Measurements from ENCODE around the gene ATP5ME. TPM values are rescaled to one million over a fixed set of nuclear protein-coding genes. Genes with fewer than 3 reads are reported as not detected.

Gene ATP5ME
- total RNA-seq, 1 donor from 2014 or later, result 69.9 TPM

DNA sequence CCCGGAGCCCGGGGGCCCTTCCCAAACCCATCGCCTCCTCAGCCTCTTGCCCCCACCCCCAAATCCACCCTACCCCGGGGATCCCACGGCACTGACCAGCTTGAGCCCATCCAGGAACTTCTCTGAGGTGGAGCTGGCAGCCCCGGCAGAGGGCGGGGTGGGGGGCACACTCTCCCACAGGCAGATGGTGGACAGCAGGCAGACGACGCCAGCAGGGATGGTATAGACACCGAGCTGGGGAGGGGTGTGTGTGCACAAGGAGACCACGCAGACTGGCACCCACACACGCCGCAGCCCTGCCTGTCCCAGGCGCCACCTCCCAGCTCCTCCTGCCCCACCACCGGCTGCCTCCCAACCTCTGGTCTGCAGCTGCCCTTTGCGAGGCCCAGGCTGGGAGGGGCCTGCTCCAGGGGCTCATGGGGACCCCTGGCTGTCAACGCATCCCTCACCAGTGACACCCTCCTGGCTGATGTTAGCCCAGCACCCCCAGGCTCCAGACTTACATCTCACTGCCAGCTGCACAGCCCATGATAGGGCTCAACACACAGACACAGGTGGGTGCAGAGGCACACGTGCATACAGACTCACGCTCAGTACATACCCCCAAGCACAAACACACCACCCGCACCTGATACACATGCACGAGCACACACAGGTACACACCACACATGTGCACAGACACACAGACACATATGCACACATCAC is 10.7 kb upstream of the ATP5ME start:
- DNase-seq (ENCODE audit: low read depth), result no peak

DNA sequence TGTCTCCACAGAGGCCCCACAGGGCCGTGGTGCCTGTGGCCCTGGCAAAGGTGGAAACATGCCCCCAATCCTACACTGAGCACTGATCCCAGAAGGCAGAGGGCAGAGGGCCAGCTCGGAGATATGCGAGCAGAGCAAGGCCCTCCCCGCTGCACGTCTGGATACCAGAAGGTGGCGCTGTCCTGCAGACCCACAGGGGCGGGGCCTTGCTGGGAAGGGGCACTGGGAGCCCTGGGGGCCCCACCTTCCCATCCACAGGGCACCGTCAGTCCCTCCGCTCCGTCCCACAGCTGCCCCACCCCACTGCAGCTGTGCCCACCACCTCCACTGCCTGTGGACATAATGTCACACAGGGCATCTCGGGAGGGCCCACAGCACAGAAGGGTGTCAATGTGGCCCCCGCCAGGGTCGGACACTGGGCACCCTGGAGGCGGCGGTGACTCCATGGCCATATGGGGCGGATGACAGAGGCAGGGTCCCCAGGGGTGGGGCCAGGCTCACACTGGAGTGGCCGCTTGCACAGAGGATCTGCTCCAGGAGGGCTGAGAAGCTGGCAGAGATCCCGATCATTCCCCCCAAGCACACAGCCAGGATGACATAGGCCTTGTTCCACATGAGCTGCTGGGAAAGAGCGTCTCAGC is 10.0 kb upstream of the ATP5ME start:
- peak; percentile 86 for DNase-seq (ENCODE audit: low read depth)

DNA sequence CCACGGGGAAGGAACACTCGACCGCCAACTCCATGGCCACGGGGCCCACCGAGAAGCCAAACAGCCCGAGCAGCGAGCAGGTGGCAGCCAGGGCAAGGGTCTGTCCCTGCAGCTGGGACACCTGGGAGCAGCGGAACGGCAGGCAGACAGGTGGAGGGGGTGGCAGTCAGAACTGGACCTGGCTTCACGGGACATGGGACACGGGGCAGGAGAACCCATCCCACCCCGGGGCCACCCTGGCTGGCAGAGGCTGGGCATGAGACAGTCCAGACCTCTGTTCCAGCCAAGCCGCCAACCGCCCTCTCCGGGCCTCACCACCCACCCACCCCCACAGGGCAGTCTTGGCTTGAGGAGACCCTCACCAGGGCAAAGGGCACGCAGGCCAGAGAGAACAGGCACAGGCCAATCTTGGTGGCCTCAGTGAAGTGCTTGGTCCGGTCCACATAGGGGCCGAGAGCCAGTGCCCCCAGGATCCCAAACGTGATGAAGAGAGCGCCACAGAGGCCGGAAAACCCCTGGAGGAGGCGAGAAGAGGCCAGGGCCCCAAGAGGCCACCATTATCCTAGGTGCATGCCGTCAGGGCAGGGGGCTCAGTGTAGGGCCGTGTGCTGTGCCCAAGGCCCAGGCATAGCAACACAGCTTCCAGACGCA is 9.3 kb upstream of the ATP5ME start:
- no peak for DNase-seq (ENCODE audit: low read depth)

DNA sequence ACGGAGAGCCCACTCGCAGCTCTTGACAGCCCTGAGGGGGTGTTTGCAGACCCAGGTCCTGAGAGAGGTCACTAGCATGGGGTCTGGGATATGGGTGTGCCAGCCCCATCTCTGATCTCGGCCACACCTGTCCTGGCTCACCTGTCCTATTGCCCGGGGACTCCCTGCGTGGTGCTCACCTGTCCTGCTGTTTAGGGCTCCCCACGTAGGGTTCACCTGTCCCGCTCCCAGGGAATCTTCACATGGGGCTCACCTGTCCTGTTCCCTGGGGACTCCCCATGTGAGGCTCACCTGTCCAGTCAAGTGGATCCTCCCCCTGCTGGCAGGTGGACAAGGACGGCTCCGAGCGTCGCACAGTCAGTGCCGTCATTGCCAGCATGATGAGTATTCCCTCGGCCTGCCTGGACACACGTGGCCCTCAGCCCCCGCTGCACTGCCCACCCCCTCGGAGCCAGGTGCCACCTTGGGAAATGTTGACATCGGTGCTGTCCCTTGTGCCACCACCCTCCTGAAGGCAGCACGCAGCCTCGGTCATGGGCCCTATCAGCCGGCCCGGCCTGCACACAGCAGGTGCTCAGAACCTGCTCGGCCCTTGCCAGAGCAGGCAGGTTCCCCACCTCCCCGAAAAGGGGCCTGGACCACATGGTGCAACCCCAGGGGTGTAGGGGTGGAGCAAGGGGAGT is 8.6 kb upstream of the ATP5ME start:
- no peak for DNase-seq (ENCODE audit: low read depth)

DNA sequence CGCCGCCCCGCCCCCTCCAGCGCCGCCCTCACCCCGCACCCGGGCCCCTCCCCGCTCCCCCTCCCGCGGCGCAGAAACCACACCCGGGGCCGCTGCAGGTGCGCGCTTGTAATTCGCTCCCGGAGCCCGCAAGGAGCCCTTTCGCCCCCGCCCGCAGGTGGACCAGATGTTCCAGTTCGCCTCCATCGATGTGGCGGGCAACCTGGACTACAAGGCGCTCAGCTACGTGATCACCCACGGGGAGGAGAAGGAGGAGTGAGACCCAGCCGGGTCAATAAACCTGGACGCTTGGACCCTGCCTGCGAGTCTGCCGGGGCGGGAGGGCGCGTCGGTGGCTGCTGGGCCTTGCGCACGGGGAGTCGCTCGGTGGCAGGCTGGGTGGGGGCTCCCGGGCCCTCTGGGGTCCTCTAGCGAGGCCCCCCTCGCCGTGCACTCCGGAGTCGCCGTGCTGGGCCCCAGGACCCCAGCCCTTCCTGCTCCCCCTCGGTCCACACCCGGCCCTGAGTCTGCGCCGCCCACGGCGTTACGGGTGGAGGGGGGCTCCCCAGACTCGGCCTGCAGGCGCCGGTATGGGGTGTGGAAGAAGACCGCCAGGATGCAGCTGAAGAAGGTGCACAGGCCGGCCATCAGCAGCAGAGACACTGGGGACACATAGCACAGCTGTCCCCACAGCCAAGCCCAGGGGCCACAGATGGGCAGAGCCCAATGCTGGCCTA is 7.8 kb upstream of the ATP5ME start:
- no peak for DNase-seq (ENCODE audit: low read depth)

DNA sequence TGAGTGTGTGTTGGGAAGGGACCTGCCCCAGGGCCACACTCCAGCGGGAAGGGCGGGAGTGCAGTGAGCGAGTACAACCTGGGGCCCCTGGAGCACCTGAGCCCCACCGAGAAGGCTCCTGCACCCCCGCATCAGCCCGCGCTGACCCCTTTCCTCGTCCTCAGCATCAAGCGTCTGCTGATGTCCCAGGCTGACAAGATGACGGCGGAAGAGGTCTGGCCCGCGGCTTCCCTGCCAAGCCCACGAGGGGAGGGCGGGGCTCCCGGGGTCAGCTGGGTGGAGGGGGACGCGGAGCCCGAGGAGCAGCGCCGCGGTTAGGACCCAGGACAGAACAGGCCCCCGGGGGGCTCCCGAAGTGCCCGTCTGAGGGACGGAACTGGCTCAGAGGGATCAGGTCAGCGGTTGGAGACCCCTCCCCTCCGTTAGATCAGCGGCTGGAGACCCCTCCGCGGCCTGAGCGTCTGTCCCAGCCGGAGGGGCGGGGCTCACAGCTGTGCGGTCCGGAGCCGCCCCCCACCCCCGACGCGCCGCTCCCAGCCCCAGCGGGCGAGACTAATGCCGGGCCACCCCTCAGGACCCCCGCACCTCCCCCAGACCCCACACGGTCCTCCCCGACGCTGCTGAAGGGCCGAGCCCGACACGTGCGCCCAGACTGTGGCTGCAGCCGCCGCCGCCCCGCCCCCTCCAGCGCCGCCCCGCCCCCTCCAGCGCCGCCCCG is 7.0 kb upstream of the ATP5ME start:
- peak; percentile 74 for DNase-seq (ENCODE audit: low read depth)

DNA sequence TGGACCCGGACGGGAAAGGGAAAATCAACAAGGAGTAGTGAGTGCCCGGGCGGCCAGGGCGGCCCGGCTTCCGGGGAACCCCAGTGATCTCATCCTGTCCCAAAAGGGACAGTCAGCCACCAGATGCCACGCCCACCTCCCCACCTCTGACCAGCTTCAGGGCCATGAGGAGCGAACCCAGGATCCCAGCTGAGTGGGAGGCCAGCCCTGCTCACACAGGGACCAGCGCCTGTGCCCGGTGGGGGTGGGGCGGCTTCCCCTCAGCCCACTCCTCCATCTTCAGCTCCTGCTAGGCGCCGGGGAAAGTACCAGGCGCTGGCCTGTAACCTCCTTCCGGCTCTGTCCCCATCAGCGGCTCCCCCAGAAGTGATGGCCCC is 6.5 kb upstream of the ATP5ME start:
- peak; percentile 61 for DNase-seq (ENCODE audit: low read depth)

DNA sequence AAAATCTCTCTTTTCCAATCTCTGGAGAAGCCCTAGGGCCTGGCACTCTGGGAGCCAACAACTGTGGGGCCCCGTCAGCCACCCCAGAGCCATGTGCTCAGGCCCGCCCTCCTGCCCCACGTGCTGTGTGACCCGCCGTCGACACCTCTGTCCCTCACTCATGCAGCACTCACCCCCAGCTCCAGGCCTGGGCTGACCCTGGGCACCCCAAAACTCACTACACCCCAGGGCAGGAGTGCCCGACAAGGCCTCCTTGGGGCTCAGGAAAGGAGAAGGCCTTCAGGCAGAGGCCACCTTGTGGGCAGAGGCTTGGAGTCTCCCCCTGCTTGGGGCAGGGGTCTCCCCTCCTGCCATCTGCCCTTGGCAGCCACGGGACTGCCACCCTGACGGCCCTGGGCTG is 6.0 kb upstream of the ATP5ME start:
- DNase-seq (ENCODE audit: low read depth), result no peak

DNA sequence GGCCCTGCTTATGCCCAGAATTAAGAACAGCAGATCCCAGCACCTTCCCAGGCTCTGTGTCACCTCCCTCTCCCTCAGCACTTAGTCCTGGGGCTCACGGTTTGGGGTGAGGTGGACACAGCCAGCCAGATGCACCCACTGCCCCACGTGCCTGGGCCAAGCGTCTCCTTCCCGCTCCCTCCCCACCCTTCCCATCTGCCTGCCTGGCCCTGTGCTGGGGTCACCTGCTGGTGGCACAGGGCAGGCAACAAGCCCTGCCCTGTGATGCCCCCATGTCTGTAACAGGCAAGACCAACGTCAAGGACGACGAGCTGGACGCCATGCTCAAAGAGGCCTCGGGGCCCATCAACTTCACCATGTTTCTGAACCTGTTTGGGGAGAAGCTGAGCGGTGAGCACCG is 5.6 kb upstream of the ATP5ME start:
- no peak for DNase-seq (ENCODE audit: low read depth)

DNA sequence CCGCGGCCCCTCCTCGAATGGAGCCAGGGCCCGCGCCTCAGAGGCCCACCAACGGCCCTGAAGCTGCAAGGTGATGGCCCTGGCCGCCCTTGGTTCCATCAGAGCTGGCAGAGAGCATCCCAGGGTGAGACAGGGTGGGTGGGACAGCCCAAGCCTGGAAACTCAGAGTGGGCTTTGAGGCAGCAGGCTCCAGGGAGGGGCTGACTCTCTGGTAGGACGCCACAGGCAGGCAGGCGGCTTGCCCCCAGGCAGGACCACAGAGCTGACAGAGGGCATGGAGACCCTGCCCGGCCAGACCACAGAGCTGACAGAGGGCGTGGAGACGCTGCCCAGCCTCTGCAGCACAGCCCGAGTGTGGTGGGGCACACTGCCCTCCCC is 5.0 kb upstream of the ATP5ME start:
- peak; percentile 59 for DNase-seq (ENCODE audit: low read depth)

DNA sequence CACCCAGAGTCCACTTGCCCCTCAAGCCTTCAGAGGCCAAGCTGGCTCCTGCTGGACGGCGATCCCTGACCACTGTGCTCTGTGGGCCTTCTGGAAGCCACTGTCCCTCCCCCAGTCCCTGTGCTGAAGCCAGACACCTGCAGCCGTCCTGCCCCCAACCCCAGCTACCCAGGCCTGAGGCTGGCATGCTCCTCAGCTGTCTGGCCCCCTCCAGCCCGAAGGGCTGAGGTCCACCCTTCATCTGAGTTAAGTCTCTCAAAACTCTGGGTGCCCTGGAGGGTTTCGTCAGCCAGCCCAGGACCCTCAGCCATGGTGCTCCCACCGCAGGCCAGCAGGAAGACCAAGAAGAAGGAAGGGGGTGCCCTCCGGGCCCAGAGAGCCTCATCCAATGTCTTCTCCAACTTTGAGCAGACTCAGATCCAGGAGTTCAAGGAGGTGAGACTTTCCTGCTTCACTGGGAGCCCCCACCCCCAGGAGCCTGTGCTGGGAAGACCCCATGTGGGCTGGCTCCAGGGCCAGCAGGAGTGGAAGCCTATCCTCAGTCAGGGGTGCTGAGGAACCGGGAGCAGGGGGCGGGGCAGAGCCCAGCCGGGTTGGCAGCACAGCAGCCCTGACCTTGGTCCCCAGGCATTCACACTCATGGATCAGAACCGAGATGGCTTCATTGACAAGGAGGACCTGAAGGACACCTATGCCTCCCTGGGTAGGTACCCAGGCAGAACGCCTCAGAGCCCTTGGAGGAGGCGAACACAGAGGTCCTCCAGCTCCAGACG is 4.4 kb upstream of the ATP5ME start:
- peak; percentile 75 for DNase-seq (ENCODE audit: low read depth)

DNA sequence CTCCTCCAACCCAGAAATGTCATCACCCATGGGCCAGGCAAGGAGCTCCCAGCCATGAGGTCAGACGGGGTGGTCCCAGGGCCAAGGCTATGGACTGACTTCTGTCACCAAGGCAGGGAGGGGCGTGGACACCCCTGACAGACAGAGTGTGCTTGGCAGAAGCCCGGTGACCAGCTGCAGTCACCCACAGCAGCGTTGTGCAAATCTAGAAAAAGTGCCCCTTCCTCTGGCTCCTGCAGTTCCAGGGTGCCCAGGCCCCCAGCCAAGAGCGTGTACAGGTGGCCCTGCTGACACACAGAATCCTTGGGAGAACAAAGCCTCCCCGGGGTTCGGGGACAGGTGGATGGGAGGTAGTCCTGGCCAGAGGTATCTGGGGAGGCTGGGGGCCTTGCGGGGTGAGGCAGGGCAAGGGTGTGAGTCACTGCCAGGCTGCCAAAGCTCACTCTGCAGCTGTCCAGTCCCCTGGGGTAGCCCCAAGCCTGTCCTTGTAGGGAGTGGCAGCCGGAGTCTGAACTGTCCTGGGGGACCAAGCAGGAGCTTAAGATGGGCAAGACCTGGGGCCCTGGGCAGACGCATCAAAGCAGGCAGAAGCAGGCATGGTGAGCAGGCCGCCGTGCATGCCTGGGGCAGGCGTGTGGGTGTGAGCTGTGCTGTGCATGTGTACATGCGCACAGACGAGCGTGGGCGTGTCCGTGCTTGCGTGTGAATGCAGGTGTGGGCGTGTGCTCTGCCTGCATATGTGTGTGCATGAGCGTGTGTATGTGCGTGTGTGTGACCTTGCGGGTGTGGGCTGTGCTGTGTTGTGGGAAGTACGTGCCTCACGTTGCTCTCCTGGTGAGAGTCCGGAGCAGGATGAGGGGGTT is 3.6 kb upstream of the ATP5ME start:
- peak; percentile 97 for DNase-seq (ENCODE audit: low read depth)

DNA sequence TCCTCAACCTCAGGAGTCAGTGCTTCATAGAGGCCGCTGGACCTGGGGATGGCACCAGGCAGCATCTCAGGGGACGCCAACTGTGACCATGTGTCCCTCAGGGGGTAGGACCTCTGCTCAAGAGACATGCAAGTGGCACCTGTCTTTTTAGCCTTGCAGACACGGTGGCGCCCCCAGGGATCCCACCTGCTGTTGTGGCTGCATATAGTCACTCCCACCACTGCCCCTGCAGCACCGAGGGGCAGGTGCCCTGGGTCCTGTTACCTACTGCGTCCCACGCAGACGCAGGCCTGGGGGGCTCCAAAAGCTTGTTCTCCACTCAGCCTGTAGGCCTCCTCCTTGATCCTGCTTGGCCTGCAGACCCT is 2.8 kb upstream of the ATP5ME start:
- DNase-seq (ENCODE audit: low read depth), result peak; percentile 92

DNA sequence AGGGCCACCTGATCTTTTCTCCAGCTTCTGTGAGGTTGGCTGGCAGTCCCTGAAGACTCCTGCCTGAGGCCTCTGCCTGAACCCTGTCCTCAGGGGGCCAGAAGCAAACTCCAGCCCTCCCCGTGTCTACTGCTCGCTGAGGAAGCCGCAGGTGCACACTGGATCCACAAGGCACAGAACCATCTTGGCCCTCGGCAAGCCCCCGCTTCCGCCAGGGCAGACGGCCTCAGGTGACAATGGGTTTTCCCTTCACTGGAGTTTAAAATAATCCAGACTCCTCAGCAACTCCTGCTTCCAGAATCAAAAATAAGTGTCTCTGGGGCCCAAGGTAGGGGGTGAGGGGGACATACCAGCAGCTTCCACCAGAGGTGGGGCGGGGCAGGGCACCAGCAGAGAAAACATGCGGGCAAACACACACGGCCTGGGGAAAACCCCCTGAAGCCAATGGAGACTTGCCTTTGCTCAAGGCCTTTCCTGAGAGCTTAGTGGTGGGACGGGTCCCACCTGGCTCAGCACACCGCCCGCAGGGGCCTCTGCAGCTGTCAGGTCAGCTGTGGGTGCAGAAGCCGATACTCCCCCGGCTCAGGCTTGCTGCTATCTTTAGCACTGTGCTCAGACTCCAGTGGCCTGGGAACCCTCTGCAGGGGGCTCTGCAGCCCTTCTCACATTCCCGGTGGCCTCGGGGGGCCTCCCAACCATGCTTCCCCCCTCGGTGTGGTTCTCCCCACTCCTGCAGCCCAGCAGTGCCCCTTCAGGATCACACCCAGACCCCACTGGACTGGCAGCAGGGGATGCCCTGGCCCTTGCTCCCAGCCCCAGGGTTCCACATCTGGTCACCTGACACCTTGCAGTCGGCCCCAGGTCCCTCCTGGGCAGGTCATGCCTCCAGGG is 2.1 kb upstream of the ATP5ME start:
- peak; percentile 95 for DNase-seq (ENCODE audit: low read depth)

DNA sequence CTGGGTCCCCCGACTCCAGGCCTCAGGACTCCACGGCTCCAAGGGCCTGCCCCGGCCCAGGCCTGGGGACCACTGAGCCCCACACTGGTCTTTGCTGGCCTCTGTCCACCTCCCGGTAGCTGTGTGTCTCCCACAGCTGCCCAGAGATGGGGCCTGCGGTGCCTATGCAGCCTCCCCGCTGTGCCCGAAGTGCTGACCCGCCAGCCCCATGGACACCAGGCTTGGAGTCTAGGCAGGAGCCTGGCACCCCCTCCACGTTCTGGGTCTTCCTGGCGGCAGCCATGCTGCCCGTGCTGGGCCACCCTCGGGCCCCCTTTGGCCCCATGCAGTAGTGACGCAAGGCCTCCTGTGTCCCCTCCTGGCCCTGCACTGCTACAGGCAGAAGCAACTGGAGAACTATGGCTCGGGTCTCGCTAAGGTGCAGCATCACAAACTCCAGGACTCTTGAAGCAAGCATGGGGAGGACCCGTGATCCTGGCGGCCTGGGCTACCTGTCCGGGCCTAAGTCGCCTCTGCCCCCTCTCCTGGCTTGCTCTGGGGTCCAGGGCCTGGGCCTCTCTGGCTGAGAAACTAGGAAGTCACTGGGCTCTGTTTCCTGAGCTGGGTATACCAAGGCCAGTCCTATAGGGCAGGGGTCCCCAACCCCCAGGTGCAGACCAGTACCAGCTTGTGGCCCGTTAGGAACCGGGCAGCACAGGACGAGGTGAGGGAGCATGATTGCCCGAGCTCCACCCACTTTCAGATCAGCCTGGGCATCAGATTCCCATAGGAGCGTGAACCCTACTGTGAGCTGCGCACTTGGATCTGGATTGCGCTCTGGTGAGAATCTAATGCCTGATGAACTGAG is 1.2 kb upstream of the ATP5ME start:
- DNase-seq (ENCODE audit: low read depth), result peak; percentile 54

DNA sequence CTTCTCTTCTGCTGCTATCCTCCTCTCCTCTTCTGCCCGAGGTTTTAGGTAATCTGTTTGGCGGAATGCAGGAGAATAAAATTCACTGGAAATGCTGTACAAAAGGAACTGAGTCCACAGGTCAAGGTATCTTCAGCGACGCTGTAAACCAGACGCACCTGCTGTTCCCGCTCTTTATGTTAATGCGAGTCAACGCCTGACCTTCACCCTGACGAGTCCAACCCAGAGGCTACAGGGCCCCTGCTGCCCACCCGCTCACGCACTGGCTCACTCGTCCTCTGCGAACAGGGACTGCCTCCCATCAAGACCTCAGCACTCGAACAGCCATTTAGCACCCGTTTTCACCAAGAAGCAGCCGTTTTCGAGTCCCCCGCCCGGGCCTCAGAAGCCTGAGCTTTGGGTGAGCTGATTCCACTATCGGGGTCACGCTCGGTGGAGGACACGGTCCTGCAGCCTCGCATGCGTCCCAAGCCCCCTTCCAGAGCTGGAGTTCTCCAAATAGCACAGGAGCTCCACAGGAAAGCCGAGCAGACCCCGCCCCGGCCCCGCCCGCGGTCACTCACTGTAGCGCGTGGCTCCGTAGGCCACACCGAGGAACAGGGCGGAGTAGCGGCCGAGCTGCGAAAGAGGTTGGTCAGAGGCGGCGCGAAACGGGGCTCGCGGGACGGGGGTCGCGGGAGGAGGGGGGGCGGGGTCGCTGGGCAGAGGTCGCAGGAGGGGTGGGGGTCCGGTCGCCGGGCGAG is 556 bp downstream of the ATP5ME start:
- peak; percentile 40 for DNase-seq (ENCODE audit: low read depth)
